NT2/D1 (cell line): ENCODE measurements around the gene DCLK1.

ENCODE experiments used
- SUZ12 ChIP-seq: IDR thresholded peaks from 2 replicates; pipeline ENCODE4 v1.6.1; 2011; ENCODE audit not compliant: insufficient read length, insufficient read depth; ENCODE audit errors: extremely low read depth
- YY1 ChIP-seq: IDR thresholded peaks from 2 replicates; pipeline ENCODE4 v1.6.1; 2011; ENCODE audit not compliant: insufficient read length, insufficient read depth
- ZNF274 ChIP-seq: IDR thresholded peaks from 2 replicates; pipeline ENCODE4 v1.6.1; 2011; ENCODE audit warnings: mild to moderate bottlenecking, low read depth, low read length

- TF ChIP-seq YY1, result no peak
- no peak for TF ChIP-seq ZNF274
- TF ChIP-seq SUZ12, result no peak
These were observed 16.1 kb upstream of the DCLK1 start for GRCh38 chr13:36147330-36147729.
